Measurements from ENCODE around the gene IFI6. TPM values are rescaled to one million over a fixed set of nuclear protein-coding genes. Genes with fewer than 3 reads are reported as not detected.

IFI6 gene
- total RNA-seq, 1 donor from 2014 or later = 500 TPM

GRCh38 chr1:27668121-27668807 is 3.7 kb downstream of the IFI6 start:
- Mint-ChIP-seq H3K27ac (no peak overlapping the region), H3K4me3 (no peak overlapping the region), H3K4me1 (peaks cover 36% of the 10 kb centered on the region), H3K27me3 (ENCODE audit: low read depth) (no peaks in the 10 kb centered on the region), H3K9me3 (no peaks in the 10 kb centered on the region), H3K36me3 (peaks cover 14% of the 10 kb centered on the region)
- TF ChIP-seq CTCF (IDR thresholded peaks at IDR 0.05; ENCODE audit: unreplicated experiment) = no peak
- DNase-seq (ENCODE audit: low spot score in 2 of 2, unreplicated experiment in 2 of 2) = no peak

- Mint-ChIP-seq H3K4me3 (no peak overlapping the region), H3K4me1 (peaks cover 36% of the 10 kb centered on the region), H3K27ac (no peak overlapping the region), H3K9me3 (no peaks in the 10 kb centered on the region), H3K27me3 (ENCODE audit: low read depth) (no peaks in the 10 kb centered on the region), H3K36me3 (peaks cover 14% of the 10 kb centered on the region)
- no peak for DNase-seq (ENCODE audit: low spot score in 2 of 2, unreplicated experiment in 2 of 2)
- no peak for TF ChIP-seq CTCF (IDR thresholded peaks at IDR 0.05; ENCODE audit: unreplicated experiment)
Observed at GRCh38 chr1:27666791-27667254, 5.2 kb downstream of the IFI6 start.

- Mint-ChIP-seq H3K27ac (no peak overlapping the region), H3K36me3 (peaks cover 14% of the 10 kb centered on the region), H3K9me3 (no peaks in the 10 kb centered on the region), H3K4me3 (no peak overlapping the region), H3K4me1 (peaks cover 32% of the 10 kb centered on the region), H3K27me3 (ENCODE audit: low read depth) (no peaks in the 10 kb centered on the region)
- TF ChIP-seq CTCF (IDR thresholded peaks at IDR 0.05; ENCODE audit: unreplicated experiment) = no peak
- DNase-seq (ENCODE audit: low spot score in 2 of 2, unreplicated experiment in 2 of 2) = no peak
Observed at GRCh38 chr1:27666294-27666693, 5.7 kb downstream of the IFI6 start.

- DNase-seq (ENCODE audit: low spot score in 2 of 2, unreplicated experiment in 2 of 2) = no peak
Observed at GRCh38 chr1:27665016-27665651, 6.9 kb downstream of the IFI6 start.

GRCh38 chr1:27664291-27664690 is 7.7 kb downstream of the IFI6 start:
- DNase-seq (ENCODE audit: low spot score in 2 of 2, unreplicated experiment in 2 of 2) = no peak
- Mint-ChIP-seq H3K9me3 (no peaks in the 10 kb centered on the region), H3K4me3 (no peak overlapping the region), H3K27me3 (ENCODE audit: low read depth) (no peaks in the 10 kb centered on the region), H3K36me3 (peaks cover 14% of the 10 kb centered on the region), H3K4me1 (peaks cover 21% of the 10 kb centered on the region), H3K27ac (no peak overlapping the region)
- TF ChIP-seq CTCF (IDR thresholded peaks at IDR 0.05; ENCODE audit: unreplicated experiment) = no peak

More at GRCh38 chr1:27665016-27665651, 6.9 kb downstream of the IFI6 start:
- TF ChIP-seq CTCF (IDR thresholded peaks at IDR 0.05; ENCODE audit: unreplicated experiment) = no peak
- H3K4me3 Mint-ChIP-seq = no peak overlapping the region
- H3K27me3 Mint-ChIP-seq (ENCODE audit: low read depth) = no peaks in the 10 kb centered on the region
- H3K4me1 Mint-ChIP-seq = peaks cover 26% of the 10 kb centered on the region
- no peak overlapping the region for H3K27ac Mint-ChIP-seq
- H3K36me3 Mint-ChIP-seq = peaks cover 14% of the 10 kb centered on the region
- H3K9me3 Mint-ChIP-seq = no peaks in the 10 kb centered on the region

All from mesothelial cell of epicardium (in vitro differentiated cells).